NCI-H1105 (cell line): Measurements from ENCODE around the gene OGT.

Source experiments
- DNase-seq: peaks from one replicate; lab custom pipeline; 2025; lab: John Stamatoyannopoulos, UW

OGT gene

DNA sequence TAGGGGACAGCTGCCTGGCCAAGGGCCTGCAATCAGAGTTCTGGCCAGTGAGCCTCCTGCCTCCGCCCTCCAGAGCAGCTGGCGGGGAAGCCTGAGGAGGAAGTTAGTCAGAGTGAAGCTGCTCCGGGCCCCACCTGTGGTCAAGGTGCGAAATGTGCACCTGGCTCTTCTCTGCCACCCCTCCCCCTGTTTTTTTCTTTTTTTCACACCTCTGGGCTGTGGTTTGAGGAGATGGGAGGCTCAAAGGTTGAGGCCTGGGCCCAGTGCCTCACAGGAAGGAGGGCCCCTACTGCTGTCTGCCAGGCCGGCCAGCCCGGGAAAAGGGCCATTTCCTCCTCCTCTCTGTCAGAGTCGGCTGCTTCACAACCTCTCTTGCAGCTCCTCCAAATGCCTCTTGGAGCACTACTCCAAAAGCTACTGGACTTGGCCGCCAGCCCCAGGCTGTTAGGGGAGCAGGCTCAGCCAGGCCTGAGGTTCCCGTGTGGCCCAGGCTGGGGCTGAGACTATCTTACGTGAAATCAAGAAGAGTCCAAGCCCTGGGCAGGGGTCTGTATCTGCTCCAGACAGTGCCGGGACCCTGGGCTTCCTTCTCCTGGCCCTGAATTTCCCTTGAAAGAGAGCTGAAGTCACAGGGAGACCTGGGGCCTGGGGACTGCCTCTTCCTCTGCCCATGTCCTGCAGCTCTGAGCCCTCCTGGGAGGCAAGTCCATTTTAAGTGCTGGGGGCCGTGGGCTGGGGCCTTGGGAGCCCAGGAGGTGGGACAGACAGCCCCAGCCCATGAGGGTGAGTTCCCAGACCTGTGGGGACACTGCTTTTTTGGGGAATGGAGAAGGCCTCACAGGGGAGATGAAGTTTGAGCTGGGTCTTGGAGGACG is 89.9 kb downstream of the OGT start:
- DNase-seq = no peak

DNA sequence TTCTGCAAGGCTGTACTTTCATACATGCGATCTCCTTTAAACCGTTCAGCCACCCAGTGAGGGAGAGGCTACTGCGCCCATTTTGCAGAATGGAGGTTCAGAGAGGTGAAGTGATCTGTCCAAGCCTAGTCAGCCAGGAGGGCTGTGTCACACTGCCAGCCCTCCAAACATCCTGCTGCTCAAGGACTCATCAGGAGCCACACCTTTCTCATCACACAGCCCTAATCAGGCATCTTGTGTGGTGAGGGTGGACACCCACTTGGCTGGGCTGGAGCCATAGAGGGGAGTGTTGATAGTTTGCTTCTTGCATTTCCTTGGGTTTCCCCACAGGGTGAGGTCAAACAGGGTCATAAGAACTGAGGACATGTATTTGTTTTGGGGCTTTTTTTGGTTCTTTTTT is 90.8 kb downstream of the OGT start:
- DNase-seq = no peak

DNA sequence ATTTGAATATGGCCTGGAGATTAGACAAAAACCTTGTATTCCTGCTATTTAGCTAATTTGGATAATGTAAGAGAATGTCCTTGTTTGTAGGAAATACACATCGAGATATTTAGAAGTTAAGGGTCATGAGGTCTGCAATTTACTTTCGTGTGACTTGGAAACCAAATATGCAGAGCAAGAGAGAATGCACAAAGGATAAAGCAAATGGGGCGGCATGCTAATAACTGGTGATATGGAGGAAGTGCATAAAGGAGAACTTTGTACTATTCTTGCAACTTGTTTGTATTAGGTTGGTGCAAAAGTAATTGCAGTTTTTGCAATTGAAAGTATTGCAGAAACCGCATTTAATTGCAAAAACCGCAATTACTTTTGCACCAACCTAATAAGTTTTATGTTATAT is 92.6 kb downstream of the OGT start:
- no peak for DNase-seq
